ENCODE results near the gene CNTF.

- TF ChIP-seq POLR2A (IDR thresholded peaks at IDR 0.05) (no peak), CTCF (IDR thresholded peaks at IDR 0.05) (no peak)
These were observed 18.0 kb downstream of the CNTF start for GRCh38 chr11:58640386-58641023.
